HTERT RPE-1 (cell line): Measurements from ENCODE around the gene LAPTM5.

Source experiments
- in situ Hi-C: fragments of 300-500 bp; cut with MboI; formaldehyde crosslinking; loops from 4 replicates; pipeline ENCODE4 v1.14.3; 2020; ENCODE audit warnings: low sequenced_read_pairs

Gene LAPTM5

DNA sequence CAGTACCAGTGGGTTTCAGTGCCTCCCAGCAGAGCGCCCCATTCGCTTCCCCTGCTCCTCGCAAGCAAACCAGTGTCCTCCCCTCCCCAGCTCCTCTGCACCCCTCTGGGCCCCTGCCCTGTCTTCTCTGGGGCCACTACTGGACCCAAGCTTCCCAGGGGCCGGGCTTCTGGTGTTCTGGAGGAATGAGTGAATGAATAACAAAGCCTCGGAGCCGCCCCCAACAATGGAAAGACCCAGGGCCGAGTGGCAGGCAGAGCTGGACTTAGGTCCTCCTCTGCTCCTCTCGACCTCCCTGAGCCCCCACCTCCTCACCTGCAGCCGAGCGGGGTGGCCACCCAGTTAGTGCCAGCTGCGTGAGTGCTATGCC lies 71.8 kb downstream of the LAPTM5 start:
- in situ Hi-C loops: no loop called here

DNA sequence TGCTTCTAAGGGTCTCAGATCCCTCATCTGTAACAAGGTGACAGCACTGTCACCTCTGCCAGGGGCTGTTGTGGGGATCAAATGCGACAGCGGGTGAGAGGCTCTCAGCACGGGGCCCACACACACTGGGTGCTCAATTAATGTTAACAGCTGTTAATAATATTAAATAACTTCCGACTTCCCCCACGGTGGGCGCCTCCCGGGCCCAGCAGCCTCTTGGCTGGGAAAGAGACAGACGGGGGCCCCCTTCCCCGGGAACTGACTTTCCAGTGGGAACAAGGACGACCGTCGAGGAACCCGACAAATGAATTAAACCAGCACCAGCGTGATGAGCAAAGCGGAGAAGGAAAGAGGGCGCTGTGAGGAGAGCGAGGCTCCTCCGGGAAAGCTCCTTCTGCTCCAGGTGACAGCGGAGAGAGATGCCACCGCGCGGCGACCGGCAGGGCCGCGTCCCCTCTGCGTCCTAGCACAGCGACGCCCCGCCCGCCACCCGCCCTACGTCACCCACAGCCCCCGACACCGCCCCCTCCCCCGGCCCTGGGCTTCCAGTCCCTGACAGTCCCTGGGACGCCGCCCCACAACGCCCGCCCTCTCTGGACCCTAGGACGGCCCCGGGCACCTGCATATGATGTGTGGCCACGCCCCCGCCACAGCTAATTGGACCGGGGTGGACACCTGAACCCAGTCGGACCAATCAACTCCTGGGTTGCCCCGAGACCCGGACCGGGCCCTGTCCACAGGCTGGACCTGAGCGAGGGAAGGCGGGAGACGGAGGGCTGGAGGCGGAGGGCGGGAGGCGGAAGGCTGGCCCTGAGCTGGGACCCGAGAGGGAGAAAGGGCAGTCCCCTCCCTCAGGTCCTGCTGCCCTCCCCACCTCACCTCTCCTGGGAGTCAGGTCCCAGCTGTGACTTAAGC lies 72.4 kb downstream of the LAPTM5 start:
- in situ Hi-C loops: no loop called here

DNA sequence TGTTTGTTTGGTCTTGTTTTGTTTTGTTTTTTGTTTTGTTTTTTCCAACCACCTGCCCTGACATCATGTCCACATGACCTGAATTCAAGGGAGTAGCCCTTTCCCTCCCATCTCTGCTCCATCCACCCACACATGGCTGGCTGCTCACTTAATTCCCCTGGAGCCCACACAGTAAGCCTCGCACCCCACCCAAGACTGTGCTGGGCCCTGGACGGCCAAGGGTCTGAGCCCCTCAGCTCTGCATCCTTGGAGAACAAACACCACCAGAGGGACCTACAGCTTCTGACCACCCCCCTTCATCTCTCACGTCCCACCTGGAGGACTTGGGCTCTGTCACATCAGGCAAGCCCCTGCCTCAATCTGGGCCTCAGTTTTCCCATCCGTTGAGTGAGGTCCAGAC lies 73.3 kb downstream of the LAPTM5 start:
- in situ Hi-C loops: no loop called here

DNA sequence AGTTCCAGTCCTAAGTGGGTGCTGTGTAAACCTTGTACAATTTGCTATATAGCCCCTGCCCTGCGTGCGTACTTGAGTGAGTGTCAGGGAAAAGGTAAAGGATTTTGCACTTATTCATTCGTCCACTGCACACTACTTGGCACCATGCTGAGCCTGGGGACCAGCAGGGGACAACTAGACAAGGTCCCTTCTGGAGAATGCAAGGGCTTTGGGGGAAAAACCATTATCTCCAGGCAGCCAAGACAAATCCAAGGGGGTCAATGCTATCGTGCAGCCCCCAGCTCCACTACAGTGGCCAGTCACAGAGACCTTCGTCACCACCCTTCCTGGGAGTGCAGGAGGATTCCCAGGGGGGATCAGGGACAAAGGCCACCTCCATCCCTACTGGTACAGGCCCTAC lies 73.9 kb downstream of the LAPTM5 start:
- in situ Hi-C loops: no loop called here
